Tibial artery (tissue), 4 donors: Measurements from ENCODE around the gene CAMSAP1.

Source experiments
- DNase-seq, 2 donors: peaks; one replicate each; pipeline ENCODE4 v3.0.0-alpha.2; 2019
- H3K27ac ChIP-seq, 2 donors: fragments of 200-600 bp; sonication (generic) in 1 of 2; 1 replicate in 1 of 2; 2 replicates in 1 of 2; pipeline ENCODE4 v1.5.1; 2018 to 2019; ENCODE audit warnings: mild to moderate bottlenecking in 1 of 2
- H3K27me3 ChIP-seq, 2 donors: fragments of 200-600 bp; sonication (generic) in 1 of 2; one replicate each; pipeline versions ENCODE4 v1.5.1 to v1.6.0; 2016 to 2019
- H3K36me3 ChIP-seq, 3 donors: fragments of 200-600 bp; sonication (generic) in 2 of 3; one replicate each; pipeline ENCODE4 v1.5.1; 2016 to 2019; ENCODE audit warnings: mild to moderate bottlenecking in 2 of 3
- H3K4me1 ChIP-seq, 4 donors: fragments of 200-600 bp; sonication (generic) in 2 of 4; 1 replicate in 3 of 4; 2 replicates in 1 of 4; pipeline ENCODE4 v1.5.1; 2016 to 2019
- H3K4me3 ChIP-seq, 2 donors: fragments of 200-600 bp; sonication (generic) in 1 of 2; 1 replicate in 1 of 2; 2 replicates in 1 of 2; pipeline ENCODE4 v1.5.1; 2018 to 2019; ENCODE audit warnings: mild to moderate bottlenecking in 2 of 2
- H3K9me3 ChIP-seq, 3 donors: fragments of 200-600 bp; sonication (generic) in 1 of 3; one replicate each; pipeline ENCODE4 v1.5.1; 2016 to 2019
- CTCF ChIP-seq, 2 experiments: fragments of 200-600 bp in 1 of 2; fragments of 450-650 bp in 1 of 2; IDR thresholded peaks; one replicate each; pipeline ENCODE4 v1.5.1; 2017 to 2019; ENCODE audit warnings: antibody characterized with exemption in 2 of 2, mild to moderate bottlenecking in 1 of 2, moderate library complexity in 1 of 2
- intact Hi-C: fragments of 100-400 bp; cut with DNase I; formaldehyde crosslinking; loops from one replicate; pipeline ENCODE4 v1.15.0; 2023; ENCODE audit warnings: low total_unique reads

Gene CAMSAP1

DNA sequence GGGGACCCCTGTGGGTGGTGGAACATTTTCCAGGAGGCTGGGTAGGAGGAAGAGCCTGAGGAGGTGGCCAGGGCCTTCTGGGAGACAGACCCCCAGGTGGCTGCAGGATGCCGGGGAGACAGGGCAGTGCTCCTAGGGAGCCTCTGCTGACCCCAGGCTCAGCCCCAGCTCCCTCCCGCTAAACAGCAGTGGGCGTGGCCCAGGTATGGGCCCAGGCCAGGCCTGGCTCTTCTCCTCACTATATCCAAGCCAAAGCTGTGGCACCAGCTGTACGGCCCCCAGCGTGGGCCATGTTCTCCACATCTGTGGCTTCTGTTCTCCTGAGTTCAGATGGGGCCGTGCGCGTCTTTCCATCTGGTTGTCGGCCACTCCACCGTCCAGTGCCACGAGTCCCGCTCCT lies 146.9 kb downstream of the CAMSAP1 start:
- H3K9me3 ChIP-seq, result peaks cover 0 to 12% (median 4%) of the 10 kb centered on the region in 3 donors
- no peaks in the 10 kb centered on the region for H3K4me1 ChIP-seq
- H3K36me3 ChIP-seq, result no peaks in the 10 kb centered on the region
- no peak for TF ChIP-seq CTCF (IDR thresholded peaks at IDR 0.05)
- DNase-seq, result no peak
- intact Hi-C loops, result no loop called here
- peaks cover 0 to 4% of the 10 kb centered on the region in 2 donors for H3K27me3 ChIP-seq
- no peak overlapping the region for H3K4me3 ChIP-seq
- H3K27ac ChIP-seq, result no peak overlapping the region

DNA sequence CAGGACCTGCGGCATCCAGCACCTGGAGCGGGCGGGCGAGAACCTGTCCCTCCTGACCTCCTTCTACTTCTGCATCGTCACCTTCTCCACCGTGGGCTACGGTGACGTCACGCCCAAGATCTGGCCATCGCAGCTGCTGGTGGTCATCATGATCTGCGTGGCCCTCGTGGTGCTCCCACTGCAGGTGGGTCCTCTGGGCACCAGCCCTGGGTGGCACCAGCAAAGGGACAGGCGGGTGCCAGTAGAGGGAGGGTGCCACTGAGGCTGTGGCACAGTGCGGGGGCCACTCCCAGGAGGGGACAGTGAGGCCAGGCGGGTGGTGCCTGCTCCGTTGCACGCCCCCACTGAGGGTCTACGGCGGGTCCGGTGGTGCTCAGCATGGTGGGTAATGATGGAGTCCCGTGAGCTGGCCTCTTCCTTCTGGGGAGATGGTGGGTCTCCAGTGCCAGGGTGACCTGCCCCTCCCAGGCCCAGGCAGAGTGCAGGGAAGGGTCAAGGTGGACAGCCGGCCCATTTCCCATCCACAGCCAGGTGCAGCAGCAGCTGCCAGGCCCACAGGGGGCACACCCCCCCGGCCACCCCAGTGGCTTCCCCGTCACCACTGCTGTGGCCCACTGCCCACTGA lies 147.6 kb downstream of the CAMSAP1 start:
- no peaks in the 10 kb centered on the region for H3K36me3 ChIP-seq
- no peak overlapping the region for H3K4me3 ChIP-seq
- DNase-seq, result no peak
- no peak overlapping the region for H3K27ac ChIP-seq
- intact Hi-C loops, result no loop called here
- TF ChIP-seq CTCF (IDR thresholded peaks at IDR 0.05), result no peak
- H3K27me3 ChIP-seq, result peaks cover 0 to 6% of the 10 kb centered on the region in 2 donors
- no peaks in the 10 kb centered on the region for H3K4me1 ChIP-seq
- H3K9me3 ChIP-seq, result peaks cover 0 to 6% (median 6%) of the 10 kb centered on the region in 3 donors

GRCh38 chr9:135758870-135759269 lies 148.5 kb downstream of the CAMSAP1 start:
- Histone ChIP-seq H3K9me3 (peaks cover 0 to 6% (median 0%) of the 10 kb centered on the region in 3 donors), H3K36me3 (no peaks in the 10 kb centered on the region), H3K4me3 (no peak overlapping the region), H3K27ac (no peak overlapping the region), H3K27me3 (peaks cover 0 to 13% of the 10 kb centered on the region in 2 donors), H3K4me1 (no peaks in the 10 kb centered on the region)
- no peak for DNase-seq
- TF ChIP-seq CTCF (IDR thresholded peaks at IDR 0.05), result no peak
- intact Hi-C loops, result no loop called here
